GM18499 (cell line): ENCODE data around the gene RNF214.

ENCODE experiments used
- ATAC-seq: cut with Tn5 transposase; IDR thresholded peaks from one replicate; pipeline ENCODE4 v1.9.1; 2021; ENCODE audit warnings: moderate number of reproducible peaks; ENCODE audit not compliant: insufficient read depth, unreplicated experiment

The RNF214 gene

GRCh38 chr11:117278347-117278746 lies 45.9 kb downstream of the RNF214 start:
- no peak for ATAC-seq

GRCh38 chr11:117279711-117280376 lies 47.4 kb downstream of the RNF214 start:
- ATAC-seq = no peak

GRCh38 chr11:117281159-117281558 lies 48.7 kb downstream of the RNF214 start:
- ATAC-seq = no peak

GRCh38 chr11:117281869-117282268 lies 49.4 kb downstream of the RNF214 start:
- no peak for ATAC-seq

DNA sequence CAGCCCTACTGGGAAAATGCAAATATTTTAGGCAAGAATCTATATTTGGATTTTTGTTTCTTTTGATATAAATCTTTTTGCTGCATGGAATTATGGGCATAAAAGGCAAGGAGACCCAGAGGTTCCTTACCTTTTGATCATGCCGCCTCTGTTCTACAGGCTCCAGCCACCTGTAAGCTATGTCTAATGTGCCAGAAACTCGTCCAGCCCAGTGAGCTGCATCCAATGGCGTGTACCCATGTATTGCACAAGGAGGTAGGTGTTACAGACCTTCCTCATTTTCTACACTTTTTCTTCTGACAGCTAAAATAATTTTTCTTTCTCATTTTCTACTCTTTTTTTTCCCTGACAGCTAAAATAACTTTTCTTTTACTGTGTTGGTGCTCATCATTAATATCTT lies 50.5 kb downstream of the RNF214 start:
- ATAC-seq = no peak

DNA sequence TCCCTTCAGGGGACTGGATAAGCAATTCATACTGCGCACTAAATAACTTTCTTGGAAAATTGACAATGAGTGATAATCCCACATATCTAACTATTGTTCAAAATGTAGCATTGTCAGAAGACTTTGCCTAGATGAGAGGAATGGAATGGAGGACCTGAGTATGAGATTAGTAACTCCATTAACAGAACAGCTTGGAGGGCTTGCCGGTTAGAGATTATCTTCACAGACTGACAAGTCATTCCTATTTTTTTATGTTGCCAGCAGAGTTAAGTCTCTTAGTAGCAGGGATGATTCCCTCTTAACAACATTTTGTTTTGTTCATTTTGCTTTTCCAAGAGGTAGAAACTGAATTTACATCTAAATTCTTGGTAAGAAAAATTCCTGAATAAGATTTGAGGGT lies 51.6 kb downstream of the RNF214 start:
- ATAC-seq = no peak

DNA sequence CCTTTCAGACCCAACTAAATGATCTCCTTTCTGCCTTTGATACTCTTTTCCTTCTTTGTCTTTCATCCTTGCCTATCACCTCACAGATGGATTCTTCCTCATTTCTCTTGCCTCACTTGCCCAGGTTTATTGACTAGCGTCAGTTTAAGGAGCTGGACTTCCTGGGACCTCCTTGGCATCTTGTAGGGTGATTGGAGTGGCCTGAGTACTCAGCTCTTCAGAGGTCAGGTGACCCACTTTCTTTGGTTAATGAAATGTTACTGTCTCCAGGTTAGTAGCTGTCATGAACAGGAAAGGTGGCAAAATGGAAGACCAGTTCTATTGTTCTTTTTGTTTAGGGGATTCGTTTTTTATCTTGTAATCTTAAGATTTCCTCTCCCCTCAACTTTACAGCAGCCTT lies 54.1 kb downstream of the RNF214 start:
- ATAC-seq = no peak

DNA sequence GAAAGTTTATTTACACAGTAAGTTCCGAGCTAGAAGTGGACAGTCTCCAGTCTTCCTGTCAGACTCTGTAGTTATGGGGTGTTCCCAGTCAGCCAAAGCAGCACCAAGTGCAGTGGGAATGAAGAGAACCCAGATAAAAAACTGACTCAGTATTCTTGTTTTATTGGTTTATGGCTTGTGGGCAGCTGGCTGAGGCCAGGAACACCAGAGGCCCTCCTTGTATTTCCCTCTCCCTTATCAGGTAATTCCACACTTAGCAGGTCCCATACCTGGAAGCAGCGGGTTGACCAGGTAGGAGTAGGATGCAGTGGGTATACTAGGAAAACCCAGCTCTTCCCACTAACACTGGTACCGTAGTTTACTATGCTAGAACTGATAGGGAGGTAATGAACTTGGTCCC lies 55.2 kb downstream of the RNF214 start:
- no peak for ATAC-seq

GRCh38 chr11:117289795-117290194 lies 57.3 kb downstream of the RNF214 start:
- ATAC-seq = no peak

DNA sequence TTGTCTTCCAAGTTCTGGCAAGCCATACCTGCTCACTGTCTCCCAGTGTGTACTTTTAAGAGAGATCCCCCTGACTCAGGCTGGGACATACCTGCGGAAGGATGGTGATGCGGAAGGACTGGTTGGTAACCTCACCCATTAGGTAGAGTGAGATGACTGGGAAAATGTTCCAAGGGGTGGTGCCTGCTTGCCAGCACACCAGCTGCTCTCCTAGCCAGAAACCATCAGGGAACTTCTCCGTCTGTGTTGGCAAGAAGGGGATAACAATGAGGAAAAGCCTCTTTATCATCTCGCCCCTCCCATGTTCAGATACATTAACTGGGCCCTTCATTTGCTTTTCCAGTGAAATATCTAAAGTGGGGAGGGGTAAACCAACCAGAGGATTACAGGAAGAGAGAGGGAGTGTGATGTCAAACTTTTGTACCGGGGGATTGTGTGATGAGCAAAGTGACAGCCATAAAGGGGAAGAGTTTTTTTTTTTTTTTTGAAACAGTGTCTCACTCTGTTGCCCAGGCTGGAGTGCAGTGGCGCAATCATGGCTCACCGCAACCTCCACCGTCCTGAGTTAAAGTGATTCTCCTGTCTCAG lies 58.4 kb downstream of the RNF214 start, which contains the start of gene BACE1-AS:
Gene BACE1-AS, plus strand, starts transcription at position 538 of the 588 bp plus-strand sequence.
- ATAC-seq = no peak

DNA sequence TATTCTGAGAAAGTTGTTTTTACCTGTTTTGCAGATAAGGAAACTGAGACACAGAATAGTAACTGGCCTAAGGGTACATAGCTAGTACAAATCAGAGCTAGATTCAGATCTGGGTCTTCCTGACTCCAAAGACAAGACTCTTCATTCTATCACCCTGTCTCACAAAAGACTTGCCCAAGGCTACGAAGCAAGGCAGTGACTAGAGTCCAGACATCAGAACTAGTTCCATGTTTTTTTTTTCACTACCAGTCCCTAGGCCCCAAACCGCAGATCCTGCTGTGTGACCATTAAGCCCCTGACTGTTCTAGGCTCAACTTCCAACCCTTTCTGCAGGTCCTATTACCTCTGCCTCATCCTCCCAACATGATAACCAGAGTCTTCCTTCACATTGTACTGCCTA lies 60.1 kb downstream of the RNF214 start:
- ATAC-seq = no peak

DNA sequence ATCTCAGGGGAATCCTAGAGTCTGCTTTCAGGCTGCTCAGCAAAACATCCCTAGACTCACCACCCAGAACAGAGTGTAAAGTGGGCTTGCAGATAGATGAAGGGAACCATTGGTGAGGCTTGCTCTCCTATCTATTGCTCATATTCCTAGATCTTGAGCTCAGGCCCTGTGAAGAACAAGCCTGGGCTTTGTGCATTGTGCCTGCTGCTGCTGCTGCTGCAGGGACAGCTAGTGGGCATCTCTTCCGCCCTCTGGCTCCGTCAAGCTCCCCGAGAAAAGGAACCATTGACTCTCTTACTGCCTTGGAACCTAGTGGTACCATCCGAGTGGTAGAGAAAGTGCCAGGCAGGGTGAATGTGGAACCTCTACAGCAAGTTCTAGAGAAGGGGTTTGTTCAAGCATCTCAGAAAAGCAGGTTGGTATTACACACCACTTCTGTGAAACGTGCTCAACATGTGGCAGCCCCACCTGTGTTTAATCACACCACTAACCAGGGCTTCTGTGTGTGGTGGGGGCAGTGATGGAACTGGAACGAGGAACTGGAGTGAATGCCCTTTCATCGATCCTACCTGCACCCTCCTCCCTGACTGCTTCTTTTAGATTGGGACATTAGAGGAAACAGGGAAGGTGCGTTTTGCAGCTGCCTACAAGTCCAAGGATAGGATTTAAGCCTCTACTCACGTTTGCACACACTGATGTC lies 63.1 kb downstream of the RNF214 start:
- ATAC-seq = no peak

GRCh38 chr11:117296881-117297280 lies 64.4 kb downstream of the RNF214 start:
- no peak for ATAC-seq

DNA sequence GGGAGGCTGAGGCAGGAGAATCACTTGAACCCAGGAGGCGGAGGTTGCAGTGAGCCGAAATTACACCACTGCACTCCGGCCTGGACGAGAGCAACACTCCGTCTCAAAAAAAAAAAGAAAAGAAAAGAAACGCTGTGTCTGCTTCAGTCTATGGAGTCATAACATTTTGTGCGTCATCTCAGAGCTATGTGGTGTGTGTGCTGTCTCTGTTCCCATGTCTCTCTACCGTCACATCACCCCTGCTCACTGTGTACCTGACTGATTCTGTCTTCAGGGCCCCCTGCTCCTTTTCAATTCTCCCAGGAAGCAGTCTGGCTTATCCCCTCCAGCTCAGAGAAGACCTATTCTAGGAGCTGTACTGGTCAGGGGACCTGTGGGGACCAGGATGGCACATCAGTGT lies 65.7 kb downstream of the RNF214 start:
- ATAC-seq = no peak

DNA sequence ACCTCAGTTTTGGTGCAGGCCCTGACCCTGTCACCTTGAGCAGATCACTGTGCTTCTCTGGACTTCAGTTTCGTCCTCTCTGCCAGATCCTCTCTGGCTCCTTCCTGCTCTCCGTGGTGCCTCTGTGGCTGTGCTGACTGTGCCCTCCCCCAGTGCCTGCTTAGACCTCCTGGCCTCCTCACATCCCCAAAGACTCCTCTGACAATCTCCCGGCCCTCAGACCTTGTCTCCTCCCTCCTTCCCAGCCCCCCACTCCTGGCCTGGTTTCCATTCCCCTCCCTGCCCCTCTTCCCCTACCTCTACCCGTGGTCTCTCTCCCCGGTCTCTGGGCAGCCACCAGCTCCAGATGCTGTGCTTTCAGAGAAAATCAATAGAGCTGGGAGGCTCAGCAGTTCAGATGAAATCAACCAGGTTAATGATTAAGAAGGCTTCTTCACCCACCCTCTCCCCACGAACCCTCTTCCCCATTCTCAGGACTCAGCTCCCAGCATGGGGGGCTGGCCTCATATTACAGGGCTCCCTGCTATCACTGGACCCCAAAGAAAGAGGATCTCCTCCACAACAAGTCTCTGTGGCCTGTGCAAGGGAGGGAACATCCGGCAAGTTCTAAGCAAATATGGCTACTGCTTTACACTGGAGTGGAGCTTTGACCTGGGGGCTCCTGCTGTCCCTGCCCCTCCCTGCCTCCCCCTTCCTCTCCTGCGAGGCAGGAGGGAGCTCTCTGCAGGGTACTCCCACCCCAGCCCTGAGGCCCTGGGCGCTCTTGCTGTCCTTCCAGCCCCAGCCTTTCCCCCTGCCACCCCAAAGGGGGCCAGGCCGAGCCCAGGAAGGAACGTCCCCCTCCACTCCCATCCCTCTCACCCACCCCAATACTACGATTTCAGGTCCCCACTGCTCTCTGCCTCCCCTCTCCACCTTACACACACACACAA lies 67.1 kb downstream of the RNF214 start:
- ATAC-seq = no peak

DNA sequence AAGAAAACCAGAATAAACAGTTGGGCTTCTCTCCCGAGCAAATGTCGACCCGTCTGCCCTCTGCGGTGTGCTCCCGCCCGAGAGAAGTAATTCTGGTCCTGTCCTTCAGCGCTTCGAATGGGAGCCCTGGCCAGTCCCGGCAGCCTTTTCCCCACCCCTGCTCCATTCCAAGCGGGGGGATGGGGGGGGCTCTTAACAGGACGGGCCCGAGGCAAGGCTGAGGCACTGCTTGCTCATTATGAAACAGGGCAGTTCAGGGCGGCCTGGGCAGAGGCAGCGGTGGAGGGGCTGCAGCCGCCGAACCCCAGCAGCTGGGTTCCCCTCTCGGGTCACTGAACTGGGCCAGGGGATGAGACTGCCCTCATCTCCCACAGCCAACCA lies 67.8 kb downstream of the RNF214 start:
- no peak for ATAC-seq

DNA sequence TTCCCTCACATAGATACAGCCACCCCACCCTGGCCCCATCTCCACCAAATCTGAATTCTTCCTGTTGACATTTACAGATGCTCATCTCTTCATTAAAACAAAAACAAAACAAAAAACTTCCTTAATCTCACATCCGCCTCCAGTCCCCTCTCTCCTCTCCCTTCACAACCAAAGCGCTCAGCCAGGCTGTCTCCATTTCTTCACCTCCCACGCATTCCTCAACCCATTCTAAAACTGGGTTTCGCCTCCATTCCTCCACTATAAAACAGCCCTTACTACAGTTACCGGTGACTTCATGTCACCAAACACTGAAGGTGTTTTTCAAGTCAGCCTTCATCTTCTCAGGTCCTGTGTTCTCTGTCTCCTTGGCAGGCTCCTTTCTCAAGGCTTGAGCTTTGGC lies 68.3 kb downstream of the RNF214 start:
- no peak for ATAC-seq

- no peak for ATAC-seq
Measured at GRCh38 chr11:117302228-117302627, 69.8 kb downstream of the RNF214 start.

DNA sequence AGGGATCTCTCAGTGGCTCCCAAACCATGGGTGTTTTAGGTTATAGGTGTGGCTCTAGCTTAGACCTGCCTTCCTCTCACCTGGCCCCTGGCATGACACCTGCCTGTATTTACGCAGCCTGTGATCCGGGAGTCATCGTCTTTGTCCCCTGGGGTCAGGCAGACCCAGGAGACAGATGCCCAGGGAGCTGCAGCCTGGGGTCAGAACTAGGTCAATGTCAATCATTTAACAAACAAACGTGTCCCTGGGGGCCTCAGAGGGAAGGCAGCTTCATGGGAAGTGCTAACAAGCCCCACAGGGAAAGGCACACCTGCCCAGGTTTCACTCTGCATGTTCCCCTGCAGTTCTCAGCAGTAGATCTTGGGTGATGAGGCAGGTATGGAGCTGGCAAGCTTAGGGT lies 70.6 kb downstream of the RNF214 start:
- no peak for ATAC-seq

GRCh38 chr11:117303646-117304315 lies 71.3 kb downstream of the RNF214 start:
- ATAC-seq = no peak
